GM18502 (cell line): ENCODE measurements around the gene FBXO40.

ENCODE experiments used
- ATAC-seq: cut with Tn5 transposase; IDR thresholded peaks from one replicate; pipeline ENCODE4 v1.9.1; 2021; ENCODE audit warnings: mild to moderate bottlenecking; ENCODE audit not compliant: unreplicated experiment, poor library complexity

Gene FBXO40

DNA sequence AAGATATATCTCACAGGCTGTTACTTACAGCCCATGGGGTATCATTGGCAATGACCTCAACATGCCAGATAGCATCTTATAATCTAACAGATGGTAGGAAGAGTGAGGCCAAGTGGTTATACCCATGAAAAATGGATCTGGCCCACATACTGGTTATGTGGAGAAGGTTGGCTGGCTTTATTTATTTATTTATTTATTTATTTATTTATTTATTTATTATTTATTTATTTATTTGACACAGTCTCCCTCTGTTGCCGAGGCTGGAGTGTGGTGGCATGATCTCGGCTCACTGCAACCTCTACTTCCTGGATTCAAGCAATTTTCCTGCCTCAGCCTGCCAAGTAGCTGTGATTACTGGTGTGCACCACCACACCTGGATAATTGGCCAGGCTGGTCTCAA lies 11.6 kb downstream of the FBXO40 start:
- no peak for ATAC-seq

GRCh38 chr3:121606106-121606505 lies 12.9 kb downstream of the FBXO40 start:
- ATAC-seq: no peak

DNA sequence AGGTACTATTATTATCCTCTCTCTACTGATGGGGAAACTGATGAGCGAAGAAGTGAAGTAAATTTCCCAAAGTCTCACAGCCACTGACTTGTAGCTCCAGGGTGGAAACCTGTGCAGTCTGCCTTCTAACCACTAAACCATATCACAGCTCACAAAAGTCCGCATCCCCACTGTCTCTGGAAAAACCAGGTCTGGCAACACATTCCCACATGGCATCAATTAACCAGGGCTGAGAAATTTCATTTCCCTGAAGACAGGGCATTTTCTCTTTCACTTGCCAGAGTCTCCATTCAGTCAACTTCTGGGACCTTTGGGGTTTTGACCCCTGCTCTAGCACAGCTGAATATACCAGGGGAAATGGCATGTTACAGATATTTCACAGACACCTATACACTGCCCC lies 26.5 kb downstream of the FBXO40 start:
- no peak for ATAC-seq

DNA sequence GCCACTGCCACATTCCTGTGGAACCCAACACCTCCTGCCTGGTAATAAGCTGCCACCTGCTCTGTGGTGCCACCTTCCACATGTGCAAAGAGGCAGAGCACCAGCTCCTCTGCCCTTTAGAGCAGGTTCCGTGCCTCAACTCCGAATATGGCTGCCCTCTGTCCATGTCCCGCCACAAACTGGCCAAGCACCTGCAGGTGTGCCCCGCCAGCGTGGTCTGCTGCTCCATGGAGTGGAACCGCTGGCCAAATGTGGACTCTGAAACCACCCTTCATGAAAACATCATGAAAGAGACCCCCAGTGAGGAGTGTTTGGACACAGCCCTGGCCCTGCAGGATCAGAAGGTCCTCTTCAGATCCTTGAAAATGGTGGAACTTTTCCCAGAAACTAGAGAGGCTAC lies 28.3 kb downstream of the FBXO40 start:
- no peak for ATAC-seq

- no peak for ATAC-seq
Observed at GRCh38 chr3:121624147-121624899, 31.1 kb downstream of the FBXO40 start.

GRCh38 chr3:121626495-121626894 lies 33.3 kb downstream of the FBXO40 start:
- ATAC-seq: no peak

DNA sequence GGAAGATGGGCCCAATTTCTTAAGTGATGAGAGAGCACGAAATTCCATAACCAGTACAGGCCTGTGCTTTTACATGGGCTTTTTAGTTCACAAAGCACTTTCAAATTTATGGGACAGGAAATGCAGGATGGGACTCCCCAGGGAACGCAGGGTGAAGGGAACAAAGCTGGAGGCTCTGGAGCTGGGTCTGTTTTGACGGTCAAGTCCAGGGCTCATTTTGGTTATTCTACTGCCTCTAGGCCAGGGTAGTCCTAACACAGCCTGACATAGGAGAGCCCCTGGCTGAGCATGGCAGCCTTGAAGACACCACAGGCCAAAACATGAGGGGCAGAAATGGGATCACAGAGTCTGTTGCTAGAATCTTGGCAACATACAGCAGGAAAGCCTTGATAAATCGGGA lies 34.0 kb downstream of the FBXO40 start:
- ATAC-seq: no peak

DNA sequence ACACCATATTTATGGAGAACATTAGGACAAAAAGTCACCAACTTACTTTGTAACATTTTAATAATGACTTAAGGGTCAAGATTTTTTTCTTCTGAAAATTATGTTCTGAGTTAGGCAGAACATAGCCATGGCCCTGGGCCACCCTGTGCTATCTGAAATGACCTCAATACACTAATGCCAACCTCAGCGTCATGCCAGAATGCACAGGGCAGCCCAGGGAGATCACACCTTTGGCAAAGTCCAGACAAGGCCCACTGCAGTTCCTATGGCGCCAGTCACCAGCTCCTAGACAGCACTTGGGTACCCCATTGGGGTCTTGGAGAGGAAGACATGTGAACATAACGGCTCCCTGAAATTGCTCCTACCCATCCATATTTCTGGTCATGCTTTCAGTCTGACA lies 34.4 kb downstream of the FBXO40 start:
- no peak for ATAC-seq

DNA sequence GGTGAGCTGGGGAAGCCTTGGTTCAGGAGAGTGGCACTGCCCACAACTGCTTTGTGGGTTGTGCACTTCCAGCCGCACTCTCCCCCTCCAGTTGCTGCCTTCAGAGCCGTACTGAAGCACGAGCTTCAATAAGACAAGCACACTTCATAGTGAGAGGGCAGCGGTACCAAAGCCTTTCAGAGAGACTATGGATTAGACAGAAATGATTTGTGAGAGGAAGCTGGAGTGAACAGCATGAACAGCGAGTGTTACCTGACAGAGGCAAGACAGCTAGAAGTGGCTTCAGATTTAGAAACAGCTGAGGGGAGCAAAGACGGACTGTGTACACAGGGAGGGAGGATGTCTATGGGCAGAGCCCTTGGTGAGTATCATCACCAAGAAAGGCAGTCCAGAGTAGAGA lies 36.4 kb downstream of the FBXO40 start:
- ATAC-seq: no peak

DNA sequence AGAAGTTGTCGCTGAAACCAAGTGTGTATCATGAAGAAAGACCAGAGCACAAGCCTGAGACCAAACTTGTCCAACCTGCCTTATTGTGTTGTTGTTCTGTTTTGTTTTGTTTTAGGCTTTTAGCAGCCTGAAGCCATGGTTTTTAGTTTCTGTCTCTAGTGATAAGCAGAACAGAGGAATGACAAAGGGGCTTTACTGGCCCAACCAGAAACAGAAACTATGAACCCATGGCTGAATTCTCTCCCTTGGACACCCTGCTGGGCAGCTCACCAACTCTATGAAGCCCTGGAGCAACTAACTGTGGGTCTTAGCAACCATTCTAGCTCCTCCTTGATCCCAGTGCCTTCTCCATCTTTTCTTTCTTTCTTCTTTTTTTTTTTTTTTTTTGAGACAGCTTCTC lies 37.2 kb downstream of the FBXO40 start:
- no peak for ATAC-seq

GRCh38 chr3:121637922-121638321 lies 44.7 kb downstream of the FBXO40 start:
- no peak for ATAC-seq

DNA sequence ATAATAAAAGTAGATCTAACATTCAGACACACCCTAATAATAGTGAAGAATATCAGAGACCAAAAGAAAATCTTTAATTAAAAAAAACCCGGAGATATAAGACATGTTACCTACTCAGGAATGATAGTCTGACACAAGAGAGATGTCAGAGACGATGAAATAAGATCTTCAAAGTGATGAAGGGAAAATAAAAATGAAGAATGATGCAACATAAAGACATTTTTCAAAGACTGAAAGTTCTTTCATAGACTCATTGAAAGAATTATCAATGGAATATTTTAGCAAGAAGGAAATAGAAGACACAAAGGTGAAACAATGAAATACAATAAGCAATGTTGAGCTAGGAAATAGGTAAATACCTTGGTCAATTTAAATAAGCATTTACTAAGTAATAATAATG lies 47.9 kb downstream of the FBXO40 start:
- ATAC-seq: no peak

DNA sequence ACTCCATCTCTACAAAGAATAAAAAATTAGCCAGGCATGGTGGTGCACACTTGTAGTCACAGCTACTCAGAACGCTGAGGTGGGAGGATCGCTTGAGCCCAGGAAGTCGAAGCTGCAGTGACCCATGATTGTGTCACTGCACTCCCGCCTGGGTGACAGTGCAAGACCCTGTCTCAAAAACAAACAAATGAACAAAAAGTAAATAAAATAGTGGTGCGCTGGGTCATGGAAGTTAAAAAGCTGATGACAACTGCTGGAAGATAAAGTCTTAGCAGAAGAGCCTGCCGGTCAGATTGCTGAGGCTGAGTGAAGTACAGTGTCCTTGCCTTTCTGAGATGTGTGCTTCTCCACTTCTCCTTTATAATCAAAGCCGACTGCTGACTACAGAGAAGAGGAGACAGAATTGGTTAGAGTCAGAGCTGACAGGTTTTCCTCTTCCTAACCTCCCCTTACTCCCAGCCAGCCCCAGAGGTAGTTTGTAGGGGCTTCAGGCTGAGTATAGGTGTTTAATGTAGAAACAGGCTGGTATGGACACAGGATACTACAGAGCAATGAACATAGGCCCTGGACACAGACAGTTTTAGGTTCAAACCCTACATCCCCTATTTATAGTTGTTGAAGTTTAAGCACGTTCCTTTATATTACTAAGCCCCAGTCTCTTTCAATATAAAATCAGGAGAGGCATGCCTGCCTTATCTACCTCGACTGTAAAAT lies 49.6 kb downstream of the FBXO40 start:
- no peak for ATAC-seq

GRCh38 chr3:121645054-121645453 lies 51.9 kb downstream of the FBXO40 start:
- ATAC-seq: no peak

DNA sequence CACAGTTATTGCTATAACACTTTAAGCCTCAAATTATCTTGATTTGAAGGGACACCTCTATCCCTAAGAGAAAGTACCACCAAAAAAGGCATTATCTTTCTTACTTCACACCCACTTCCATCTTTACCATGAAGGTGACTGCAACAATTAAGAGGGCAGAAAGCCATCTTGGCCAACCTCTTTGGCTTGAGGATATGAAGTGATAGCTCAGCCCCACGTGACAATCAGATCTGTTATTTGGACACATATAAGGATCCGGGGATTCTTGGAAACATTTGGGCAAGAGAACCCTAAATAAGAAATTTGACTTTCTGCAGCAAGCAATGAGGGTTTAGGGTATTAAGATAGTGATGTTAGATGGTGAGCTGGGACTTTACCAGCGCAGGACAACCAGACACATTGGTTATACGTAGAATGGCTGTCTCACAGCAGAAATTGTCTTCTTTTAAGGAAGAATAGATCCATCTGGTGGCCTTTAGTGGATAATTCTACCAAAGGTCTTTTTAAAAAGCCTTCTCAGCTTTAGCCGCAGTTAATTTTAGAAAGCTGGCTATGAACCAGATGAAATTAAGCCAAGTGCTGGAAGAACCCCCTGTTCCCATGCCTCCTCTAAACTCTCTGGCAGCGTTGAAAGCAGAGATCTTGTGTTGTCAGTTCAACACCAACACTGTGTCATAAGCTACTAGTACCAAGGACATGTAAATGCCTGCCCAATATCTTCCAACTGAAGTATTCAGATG lies 55.2 kb downstream of the FBXO40 start:
- ATAC-seq: no peak

DNA sequence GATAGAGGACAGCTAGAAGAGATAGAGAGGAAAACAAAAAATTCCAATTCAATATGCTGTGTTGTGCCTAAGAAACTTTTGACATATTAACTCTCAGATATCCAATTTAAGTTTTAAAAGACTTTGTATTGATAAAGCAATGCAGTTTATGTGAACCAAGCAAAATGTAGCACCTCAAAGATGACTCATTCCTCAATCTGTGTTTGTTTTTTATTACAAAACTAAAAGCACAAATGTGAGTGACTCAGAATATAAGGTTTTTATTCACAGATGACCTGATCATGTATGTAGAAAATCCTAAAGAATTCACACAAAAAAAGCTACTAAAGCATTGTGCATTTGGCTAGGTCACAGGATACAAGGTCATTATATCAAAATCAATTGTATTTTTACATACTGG lies 56.5 kb downstream of the FBXO40 start:
- no peak for ATAC-seq

- no peak for ATAC-seq
Observed at GRCh38 chr3:121651684-121652083, 58.5 kb downstream of the FBXO40 start.

DNA sequence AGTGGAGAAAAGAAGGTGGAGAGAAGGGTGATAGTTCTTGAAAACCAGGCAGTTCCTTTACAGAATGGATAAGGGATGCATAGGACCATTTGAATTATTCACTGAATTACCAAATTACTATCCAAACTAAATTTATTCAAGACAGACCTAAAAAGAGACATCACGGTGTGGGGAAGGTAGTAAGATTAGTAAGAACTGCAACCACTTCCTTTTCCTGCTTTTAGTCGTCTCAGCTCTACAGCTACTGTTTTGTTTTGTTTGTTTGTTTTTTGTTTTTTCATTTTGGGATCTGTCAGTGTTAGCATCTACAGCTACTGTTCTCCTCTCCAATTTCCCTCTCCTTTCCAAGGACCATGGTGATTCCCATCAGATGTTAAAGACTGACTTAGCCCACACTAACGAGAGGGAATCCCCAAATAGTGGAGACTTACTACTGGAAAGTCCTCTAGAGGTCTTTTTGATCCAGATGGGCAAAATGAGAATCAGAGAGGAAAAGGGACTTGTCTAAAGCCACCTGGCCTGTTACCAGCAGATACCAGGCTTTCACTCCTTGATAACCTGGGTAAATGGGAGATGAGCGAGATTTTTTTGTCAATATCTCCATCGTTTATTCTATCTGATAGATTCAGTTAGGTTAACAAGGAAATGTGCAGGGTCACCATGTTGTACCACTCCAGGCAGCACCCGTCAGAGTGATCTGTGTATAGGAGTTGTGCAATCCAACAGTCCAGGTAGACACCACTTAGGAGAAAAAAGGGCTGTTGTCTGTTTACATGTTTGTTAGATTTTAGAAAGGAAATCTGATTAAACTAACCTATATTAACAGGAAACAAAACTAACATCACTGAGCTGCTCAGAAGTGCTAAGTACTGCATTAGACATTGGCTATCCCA lies 61.6 kb downstream of the FBXO40 start:
- ATAC-seq: peak; percentile 83

DNA sequence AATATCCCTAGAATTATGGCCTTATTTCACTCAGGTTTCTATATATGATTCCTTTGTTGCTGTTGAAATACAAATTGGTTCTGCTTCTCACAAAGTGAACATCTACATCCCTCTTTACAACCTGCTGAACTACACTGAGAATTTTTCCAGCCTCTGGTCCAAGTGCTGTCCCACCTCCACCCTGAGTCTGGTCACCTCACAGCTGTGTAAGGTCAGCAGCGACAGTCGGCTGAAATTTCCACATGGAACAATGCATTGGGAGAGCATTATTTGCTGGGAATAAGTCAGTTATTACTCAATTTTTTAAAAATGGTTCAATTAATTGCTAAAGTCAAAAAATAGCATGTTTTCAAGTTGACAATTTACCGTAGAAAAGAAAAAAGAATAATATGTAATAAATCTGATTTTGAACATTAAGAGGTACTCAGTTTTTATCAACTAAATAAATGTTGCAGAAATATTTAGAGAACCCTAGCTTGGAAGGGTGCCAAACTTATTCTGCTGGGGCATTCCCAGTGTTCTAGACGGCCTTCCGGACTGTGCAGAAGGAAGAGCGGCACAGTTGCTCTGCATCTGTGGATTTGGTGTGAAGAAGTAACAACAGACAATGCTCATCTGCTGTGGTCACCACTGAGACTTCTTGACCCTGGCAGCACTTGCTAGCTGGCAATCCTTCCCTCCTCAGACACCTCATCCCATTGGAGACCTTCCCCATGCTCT lies 65.7 kb downstream of the FBXO40 start:
- ATAC-seq: no peak

GRCh38 chr3:121659586-121659985 lies 66.4 kb downstream of the FBXO40 start:
- ATAC-seq: no peak
